Neural cell (in vitro differentiated cells): ENCODE data around the gene THTPA. TPM values are rescaled to one million over a fixed set of nuclear protein-coding genes. Genes with fewer than 3 reads are reported as not detected.

ENCODE experiments used
- H2AFZ ChIP-seq: fragments of 200-600, 300-800 bp; sonication (generic), shearing (Covaris generic); 2 replicates; pipeline ENCODE4 v1.6.0; 2014; ENCODE audit warnings: low read depth, mild to moderate bottlenecking, antibody characterized with exemption, low read length, moderate library complexity
- H3F3A ChIP-seq: fragments of 200-600 bp; shearing (Covaris generic); 2 replicates; pipeline ENCODE4 v1.6.1; 2016; ENCODE audit warnings: mild to moderate bottlenecking, moderate library complexity, mixed read lengths, antibody characterized with exemption, low read length; ENCODE audit not compliant: insufficient read depth, poor library complexity, severe bottlenecking
- H3K27ac ChIP-seq: fragments of 200-600, 300-800 bp; sonication (generic), shearing (Covaris generic); 2 replicates; pipeline ENCODE4 v1.5.1; 2014; ENCODE audit warnings: mild to moderate bottlenecking, low read length, moderate library complexity
- H3K27me3 ChIP-seq: fragments of 300-800, 200-600 bp; sonication (generic), shearing (Covaris generic); 2 replicates; pipeline ENCODE4 v1.6.0; 2014; ENCODE audit warnings: mild to moderate bottlenecking, low read depth, low read length, moderate library complexity; ENCODE audit not compliant: insufficient read depth
- H3K36me3 ChIP-seq: fragments of 300-800, 200-600 bp; sonication (generic), shearing (Covaris generic); 2 replicates; pipeline ENCODE4 v1.5.1; 2014; ENCODE audit warnings: mild to moderate bottlenecking, antibody characterized with exemption, low read length, moderate library complexity; ENCODE audit not compliant: insufficient read depth
- H3K4me2 ChIP-seq: fragments of 300-800, 200-600 bp; sonication (generic), shearing (Covaris generic); 2 replicates; pipeline ENCODE4 v1.6.0; 2014; ENCODE audit warnings: mild to moderate bottlenecking, low read length
- H3K4me3 ChIP-seq: fragments of 300-800, 200-600 bp; sonication (generic), shearing (Covaris generic); 2 replicates; pipeline ENCODE4 v1.5.1; 2014; ENCODE audit warnings: mild to moderate bottlenecking, low read length, moderate library complexity
- H3K79me2 ChIP-seq: fragments of 200-600 bp; shearing (Covaris generic); replicated peaks from 2 replicates; pipeline ENCODE4 v1.6.0; 2014; ENCODE audit warnings: mild to moderate bottlenecking, low read length, moderate library complexity; ENCODE audit not compliant: insufficient read depth
- H3K9ac ChIP-seq: fragments of 300-800, 200-600 bp; sonication (generic), shearing (Covaris generic); 2 replicates; pipeline ENCODE4 v1.6.1; 2016; ENCODE audit warnings: mild to moderate bottlenecking, low read length, mixed read lengths
- H3K9me2 ChIP-seq: fragments of 200-600 bp; shearing (Covaris generic); 2 replicates; pipeline ENCODE4 v1.6.1; 2016; ENCODE audit warnings: mild to moderate bottlenecking, low read length, mixed read lengths; ENCODE audit not compliant: insufficient read depth
- H3K9me3 ChIP-seq: fragments of 200-600, 300-800 bp; sonication (generic), shearing (Covaris generic); 2 replicates; pipeline ENCODE4 v1.6.1; 2016; ENCODE audit warnings: mild to moderate bottlenecking, mixed run types, low read length, moderate library complexity, mixed read lengths
- H4K20me1 ChIP-seq: fragments of 200-600 bp; shearing (Covaris generic); 2 replicates; pipeline ENCODE4 v1.6.1; 2016; ENCODE audit warnings: mild to moderate bottlenecking, mixed run types; ENCODE audit not compliant: insufficient read depth
- EP300 ChIP-seq: fragments of 450-650 bp; conservative IDR thresholded peaks from 2 replicates; pipeline ENCODE4 v1.6.1; 2014; ENCODE audit warnings: antibody characterized with exemption, mild to moderate bottlenecking, moderate library complexity; ENCODE audit not compliant: poor library complexity, severe bottlenecking
- EZH2 ChIP-seq: fragments of 200-600, 300-800 bp; shearing (Covaris generic), sonication (generic); IDR thresholded peaks from 2 replicates; pipeline ENCODE4 v1.6.1; 2014; ENCODE audit warnings: antibody characterized with exemption, low read length, borderline replicate concordance, mild to moderate bottlenecking; ENCODE audit not compliant: insufficient read depth, poor library complexity, severe bottlenecking
- MXI1 ChIP-seq: fragments of 450-650 bp; conservative IDR thresholded peaks from 2 replicates; pipeline ENCODE4 v1.6.1; 2014; ENCODE audit warnings: antibody characterized with exemption, mild to moderate bottlenecking; ENCODE audit not compliant: poor library complexity, severe bottlenecking
- POLR2AphosphoS5 ChIP-seq: IDR thresholded peaks from 2 replicates; pipeline ENCODE4 v1.6.1; 2012
- RAD21 ChIP-seq: fragments of 450-650 bp; conservative IDR thresholded peaks from 2 replicates; pipeline ENCODE4 v1.6.1; 2014; ENCODE audit warnings: antibody characterized with exemption, mild to moderate bottlenecking, moderate library complexity
- SMC3 ChIP-seq: fragments of 450-650 bp; conservative IDR thresholded peaks from 2 replicates; pipeline ENCODE4 v1.6.1; 2014; ENCODE audit warnings: antibody characterized with exemption, mild to moderate bottlenecking, moderate library complexity; ENCODE audit not compliant: poor library complexity
- TAF1 ChIP-seq: IDR thresholded peaks from 2 replicates; pipeline ENCODE4 v1.6.1; 2012; ENCODE audit warnings: low read depth
- polyA plus RNA-seq: library from polyadenylated mRNA; depleted of rRNA; stranded (reverse); fragments of >200 nt; gene quantifications from 2 replicates; pipeline ENCODE4 v1.2.3, GENCODE V29; 2014
- TF ChIP-seq, protein P1 (sequence below): fragments of 450-650 bp; IDR thresholded peaks from 2 replicates; pipeline ENCODE4 v1.5.1; 2014; ENCODE audit warnings: antibody characterized with exemption, mild to moderate bottlenecking, moderate library complexity; ENCODE audit not compliant: poor library complexity, severe bottlenecking
- TF ChIP-seq, protein P2 (sequence below): IDR thresholded peaks from 2 replicates; pipeline ENCODE4 v1.6.1; 2012; ENCODE audit warnings: borderline replicate concordance

THTPA gene
- polyA plus RNA-seq, 1 donor from 2014 or later: 51.3 TPM

DNA sequence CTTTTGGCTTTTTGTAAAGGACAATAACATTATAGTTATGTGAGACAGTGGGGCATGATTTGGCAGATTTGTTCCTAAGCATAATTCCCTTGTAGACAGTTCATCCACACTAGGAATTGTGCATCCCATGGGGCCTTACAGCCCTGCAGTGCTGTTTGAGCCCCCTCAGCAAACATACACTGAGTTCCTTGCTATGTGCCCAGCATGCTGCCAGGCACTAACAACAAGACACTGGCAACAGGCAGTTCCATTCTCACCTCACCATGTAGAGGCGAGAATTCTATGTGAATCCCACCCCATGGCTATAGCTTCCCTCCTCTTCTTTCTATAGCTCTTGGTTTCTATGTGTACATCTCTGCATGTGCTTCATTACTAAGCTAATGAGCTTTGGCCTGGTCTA lies 1.9 kb downstream of the THTPA start:
- Histone ChIP-seq H3K27ac (no peak overlapping the region), H3K27me3 (no peaks in the 10 kb centered on the region)

DNA sequence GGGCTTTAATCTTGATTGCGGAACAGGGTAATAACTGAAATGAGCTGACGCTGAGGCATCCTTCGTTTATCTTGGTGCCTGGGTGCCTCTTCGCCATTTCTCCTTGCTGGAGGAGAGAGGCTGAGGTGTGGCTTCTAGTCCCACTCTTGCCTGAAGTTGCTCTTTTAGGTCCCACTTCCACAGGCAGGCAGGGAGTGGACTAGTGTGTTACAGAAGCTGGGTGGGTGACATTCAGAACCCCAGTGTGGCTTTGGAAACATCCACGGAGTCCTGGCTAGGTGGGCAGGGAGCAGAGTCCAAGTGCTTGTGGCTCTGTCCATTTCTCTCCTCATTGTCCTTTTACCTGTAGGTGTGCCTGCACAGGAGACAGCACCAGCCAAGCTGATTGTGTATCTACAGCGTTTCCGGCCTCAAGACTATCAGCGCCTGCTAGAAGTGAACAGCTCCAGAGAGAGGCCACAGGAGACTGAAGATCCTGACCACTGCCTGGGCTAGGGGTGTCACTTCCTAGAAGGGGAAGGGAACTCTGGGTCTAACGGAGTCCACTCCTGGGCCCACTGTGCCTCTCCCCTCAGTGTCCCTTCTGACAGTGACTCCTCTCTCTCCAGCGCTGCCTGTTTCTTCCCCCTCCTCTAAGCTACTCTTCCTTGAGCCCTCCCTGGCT lies 2.4 kb downstream of the THTPA start:
- Histone ChIP-seq H3K36me3 (no peaks in the 10 kb centered on the region), H3K9me3 (no peaks in the 10 kb centered on the region), H3K27ac (peak overlapping the region; percentile 64), H2AFZ (no peak overlapping the region), H3K4me2 (no peak overlapping the region), H3K9ac (peak overlapping the region; percentile 97), H3F3A (no peaks in the 10 kb centered on the region), H3K9me2 (no peaks in the 10 kb centered on the region), H3K27me3 (no peaks in the 10 kb centered on the region), H3K79me2 (peaks cover 20% of the 10 kb centered on the region), H3K4me3 (peak overlapping the region; percentile 95), H4K20me1 (no peaks in the 10 kb centered on the region)
- TF ChIP-seq EP300 (no peak), SMC3 (no peak), MXI1 (no peak), POLR2AphosphoS5 (no peak), EZH2 (no peak), TAF1 (no peak), RAD21 (no peak)
- TF ChIP-seq, protein P1, sequence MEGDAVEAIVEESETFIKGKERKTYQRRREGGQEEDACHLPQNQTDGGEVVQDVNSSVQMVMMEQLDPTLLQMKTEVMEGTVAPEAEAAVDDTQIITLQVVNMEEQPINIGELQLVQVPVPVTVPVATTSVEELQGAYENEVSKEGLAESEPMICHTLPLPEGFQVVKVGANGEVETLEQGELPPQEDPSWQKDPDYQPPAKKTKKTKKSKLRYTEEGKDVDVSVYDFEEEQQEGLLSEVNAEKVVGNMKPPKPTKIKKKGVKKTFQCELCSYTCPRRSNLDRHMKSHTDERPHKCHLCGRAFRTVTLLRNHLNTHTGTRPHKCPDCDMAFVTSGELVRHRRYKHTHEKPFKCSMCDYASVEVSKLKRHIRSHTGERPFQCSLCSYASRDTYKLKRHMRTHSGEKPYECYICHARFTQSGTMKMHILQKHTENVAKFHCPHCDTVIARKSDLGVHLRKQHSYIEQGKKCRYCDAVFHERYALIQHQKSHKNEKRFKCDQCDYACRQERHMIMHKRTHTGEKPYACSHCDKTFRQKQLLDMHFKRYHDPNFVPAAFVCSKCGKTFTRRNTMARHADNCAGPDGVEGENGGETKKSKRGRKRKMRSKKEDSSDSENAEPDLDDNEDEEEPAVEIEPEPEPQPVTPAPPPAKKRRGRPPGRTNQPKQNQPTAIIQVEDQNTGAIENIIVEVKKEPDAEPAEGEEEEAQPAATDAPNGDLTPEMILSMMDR: no peak
- TF ChIP-seq, protein P2, sequence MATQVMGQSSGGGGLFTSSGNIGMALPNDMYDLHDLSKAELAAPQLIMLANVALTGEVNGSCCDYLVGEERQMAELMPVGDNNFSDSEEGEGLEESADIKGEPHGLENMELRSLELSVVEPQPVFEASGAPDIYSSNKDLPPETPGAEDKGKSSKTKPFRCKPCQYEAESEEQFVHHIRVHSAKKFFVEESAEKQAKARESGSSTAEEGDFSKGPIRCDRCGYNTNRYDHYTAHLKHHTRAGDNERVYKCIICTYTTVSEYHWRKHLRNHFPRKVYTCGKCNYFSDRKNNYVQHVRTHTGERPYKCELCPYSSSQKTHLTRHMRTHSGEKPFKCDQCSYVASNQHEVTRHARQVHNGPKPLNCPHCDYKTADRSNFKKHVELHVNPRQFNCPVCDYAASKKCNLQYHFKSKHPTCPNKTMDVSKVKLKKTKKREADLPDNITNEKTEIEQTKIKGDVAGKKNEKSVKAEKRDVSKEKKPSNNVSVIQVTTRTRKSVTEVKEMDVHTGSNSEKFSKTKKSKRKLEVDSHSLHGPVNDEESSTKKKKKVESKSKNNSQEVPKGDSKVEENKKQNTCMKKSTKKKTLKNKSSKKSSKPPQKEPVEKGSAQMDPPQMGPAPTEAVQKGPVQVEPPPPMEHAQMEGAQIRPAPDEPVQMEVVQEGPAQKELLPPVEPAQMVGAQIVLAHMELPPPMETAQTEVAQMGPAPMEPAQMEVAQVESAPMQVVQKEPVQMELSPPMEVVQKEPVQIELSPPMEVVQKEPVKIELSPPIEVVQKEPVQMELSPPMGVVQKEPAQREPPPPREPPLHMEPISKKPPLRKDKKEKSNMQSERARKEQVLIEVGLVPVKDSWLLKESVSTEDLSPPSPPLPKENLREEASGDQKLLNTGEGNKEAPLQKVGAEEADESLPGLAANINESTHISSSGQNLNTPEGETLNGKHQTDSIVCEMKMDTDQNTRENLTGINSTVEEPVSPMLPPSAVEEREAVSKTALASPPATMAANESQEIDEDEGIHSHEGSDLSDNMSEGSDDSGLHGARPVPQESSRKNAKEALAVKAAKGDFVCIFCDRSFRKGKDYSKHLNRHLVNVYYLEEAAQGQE: no peak

More for the DNA sequence above, 1.9 kb downstream of the THTPA start:
- Histone ChIP-seq H3K4me2 (no peak overlapping the region), H4K20me1 (no peaks in the 10 kb centered on the region), H3K4me3 (peak overlapping the region; percentile 95), H3K79me2 (peaks cover 20% of the 10 kb centered on the region), H3K9ac (peak overlapping the region; percentile 97), H3K9me2 (no peaks in the 10 kb centered on the region), H3K36me3 (no peaks in the 10 kb centered on the region), H3F3A (no peaks in the 10 kb centered on the region), H2AFZ (no peak overlapping the region), H3K9me3 (no peaks in the 10 kb centered on the region)
- TF ChIP-seq MXI1 (no peak), EP300 (no peak), TAF1 (no peak), EZH2 (no peak), RAD21 (no peak), POLR2AphosphoS5 (no peak), SMC3 (no peak)
- TF ChIP-seq, protein P2: no peak
- TF ChIP-seq, protein P1: no peak
